Activated gamma-delta T cell (primary cell): ENCODE measurements around the gene RBM43.

Experiments
- DNase-seq: peaks from one replicate; lab custom pipeline; 2025; lab: John Stamatoyannopoulos, UW

Gene RBM43

DNA sequence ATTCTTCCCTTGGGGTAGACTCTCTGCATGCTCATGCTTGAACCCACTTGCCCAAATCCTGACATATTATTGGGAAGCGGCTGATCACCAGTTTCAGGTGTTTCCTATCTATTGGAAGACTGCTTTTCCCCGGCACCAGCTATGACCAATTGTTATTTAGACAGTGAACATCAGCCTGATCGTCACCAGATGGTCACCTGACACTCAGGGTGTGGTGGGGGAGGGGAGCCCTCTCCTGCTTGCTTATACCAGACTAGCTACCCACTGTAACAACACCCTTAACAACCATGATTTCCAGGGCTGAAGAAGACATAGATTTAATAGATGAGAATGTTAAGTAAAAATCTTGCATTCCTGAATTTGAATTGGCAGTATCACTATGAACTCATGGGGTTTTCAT, 44.3 kb downstream of the RBM43 start:
- DNase-seq = no peak

DNA sequence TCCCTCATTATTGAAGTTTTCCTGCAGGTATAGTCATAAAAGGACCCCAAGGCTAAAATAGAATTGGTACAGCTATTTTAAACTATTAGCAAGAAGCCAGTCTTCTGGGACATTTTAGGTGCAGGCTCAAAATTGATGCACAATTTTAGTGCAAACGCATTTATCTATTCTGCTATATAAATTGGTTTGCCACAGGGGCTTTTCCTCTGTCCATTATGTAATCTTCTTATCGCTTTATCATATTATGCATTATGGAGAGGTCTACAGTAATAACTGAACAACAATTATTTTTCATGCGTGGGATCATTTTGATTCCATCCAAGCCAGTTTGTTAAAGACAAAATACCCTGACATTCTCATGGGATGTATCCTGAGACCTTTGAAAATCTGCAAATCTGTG, 54.6 kb downstream of the RBM43 start:
- DNase-seq = no peak

DNA sequence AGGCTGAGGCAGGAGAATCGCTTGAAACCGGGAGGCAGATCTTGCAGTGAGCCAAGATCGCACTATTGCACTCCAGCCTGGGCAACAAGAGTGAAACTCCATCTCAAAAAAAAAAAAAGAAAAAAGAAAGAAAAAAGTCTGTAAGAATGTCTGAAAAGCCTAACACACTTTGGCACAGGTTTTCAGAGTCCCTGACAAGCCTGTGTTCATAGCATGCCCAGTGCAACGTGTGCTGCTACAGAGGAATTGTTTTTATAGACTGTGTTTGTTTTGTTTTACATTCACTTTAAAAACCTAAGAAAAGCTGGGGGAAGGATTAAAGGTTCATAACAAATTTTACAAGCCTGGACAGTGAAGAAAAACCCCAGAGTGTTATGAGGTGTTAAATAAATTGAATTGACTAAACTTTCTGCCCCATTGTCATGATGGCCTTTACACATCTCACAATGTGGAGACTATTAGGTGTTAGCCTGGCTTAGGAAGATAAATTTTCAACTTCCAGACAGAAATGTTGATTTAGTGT, 55.2 kb downstream of the RBM43 start:
- no peak for DNase-seq

DNA sequence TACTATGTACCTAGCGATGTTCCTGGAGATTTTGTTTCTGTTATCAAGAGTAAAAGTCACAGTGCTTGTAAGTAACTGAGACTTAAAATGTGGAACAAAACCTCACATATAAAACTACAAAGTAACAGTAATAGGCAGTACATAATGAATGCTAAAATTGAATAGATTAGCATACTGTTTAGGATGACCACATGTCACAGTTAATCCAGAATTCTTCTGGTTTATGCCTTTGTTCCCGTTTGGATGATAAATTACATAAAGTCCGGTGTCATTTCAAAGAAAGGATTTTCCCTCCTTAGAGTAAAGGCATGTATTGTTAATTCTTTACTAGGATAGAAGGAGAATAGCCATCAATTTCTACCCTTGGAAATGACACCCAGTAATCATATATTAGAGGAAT, 56.1 kb downstream of the RBM43 start:
- DNase-seq = no peak

DNA sequence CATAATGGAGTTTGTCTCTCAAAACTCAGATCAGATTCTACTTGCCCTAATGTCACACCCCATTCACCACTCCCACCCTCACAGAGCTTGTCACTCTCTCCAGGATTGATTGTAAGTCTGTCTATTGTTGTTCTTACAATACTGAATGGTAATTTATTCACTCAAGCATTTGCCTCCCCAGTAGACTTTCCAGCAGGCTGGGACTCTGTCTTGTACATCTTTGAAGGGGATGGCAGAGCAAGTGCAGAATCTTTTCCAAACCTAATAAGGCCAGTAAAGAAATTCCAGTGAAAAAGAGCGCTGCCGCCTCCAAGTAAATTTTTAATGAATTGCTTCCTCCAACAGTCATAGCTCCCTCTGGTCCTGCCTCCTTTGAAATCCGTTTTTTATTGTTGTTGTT, 56.9 kb downstream of the RBM43 start:
- no peak for DNase-seq

DNA sequence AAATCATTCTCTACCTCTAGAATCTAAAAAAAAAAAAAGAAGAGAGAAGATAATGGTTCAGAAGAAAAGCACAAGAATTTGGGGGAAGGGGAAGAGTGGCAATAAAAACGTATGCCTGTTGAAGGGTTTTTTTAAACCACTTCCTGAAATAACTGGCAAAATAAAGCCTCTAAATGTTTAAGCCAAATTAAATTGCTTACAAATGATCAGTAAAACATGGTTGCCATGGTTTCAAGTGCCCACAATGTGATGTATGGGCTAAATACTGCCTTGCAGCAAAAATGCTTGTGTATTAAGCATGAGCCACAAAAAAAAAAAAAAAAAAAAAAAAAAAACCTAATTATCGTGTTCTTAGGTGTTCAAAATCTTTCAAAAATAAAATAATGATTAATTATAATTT, 60.8 kb downstream of the RBM43 start:
- DNase-seq = no peak

DNA sequence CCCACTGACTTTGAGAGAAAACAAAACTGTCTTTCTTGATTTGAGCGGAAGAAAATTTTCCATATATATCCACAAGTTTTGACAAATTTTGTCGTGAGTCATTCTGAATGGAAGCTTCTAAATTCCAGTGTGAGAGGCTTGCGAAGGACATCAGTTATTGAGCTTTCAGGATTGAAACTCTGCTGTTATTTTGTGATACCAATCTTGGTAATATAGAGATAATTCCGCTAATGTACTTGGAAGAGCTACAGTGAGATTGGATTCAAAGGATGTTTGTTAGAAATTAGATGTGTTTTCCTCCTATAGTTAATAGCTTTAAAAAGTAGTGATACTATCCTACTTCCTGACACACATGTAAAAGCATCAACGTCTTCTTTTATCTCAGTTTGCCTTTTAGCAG, 61.4 kb downstream of the RBM43 start:
- no peak for DNase-seq

DNA sequence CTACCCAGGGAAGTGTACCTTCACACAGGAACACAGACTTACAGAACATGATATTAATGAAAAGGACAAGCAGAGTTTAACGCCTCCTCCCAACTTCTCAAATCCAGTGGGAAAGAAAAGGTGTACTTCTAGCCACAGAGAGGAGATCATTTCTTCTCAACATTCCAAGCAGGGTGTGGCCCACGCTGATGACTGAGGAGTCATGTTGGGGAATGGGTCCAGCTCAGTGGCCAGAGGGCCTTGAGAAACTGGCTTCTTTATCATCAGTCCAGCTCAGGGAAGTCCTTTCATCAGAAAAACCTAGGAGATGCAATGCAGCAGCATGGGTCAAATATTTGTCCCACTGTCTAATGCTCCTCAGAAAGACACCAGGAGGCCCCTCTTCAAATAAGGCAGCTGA, 63.0 kb downstream of the RBM43 start:
- DNase-seq = no peak
